Bronchial epithelial cell (primary cell): Measurements from ENCODE around the gene C10orf71. TPM values are rescaled to one million over a fixed set of nuclear protein-coding genes. Genes with fewer than 3 reads are reported as not detected.

Experiments used
- DNase-seq: peaks from one replicate; pipeline ENCODE4 v3.0.0-alpha.2; 2010; ENCODE audit warnings: low read depth
- FAIRE-seq: peaks from 2 replicates; lab custom pipeline; 2011; peaks lifted over from hg19 to GRCh38; lab: Jason Lieb, UNC
- H3K27me3 ChIP-seq: 2 replicates; pipeline ENCODE4 v1.5.1; 2011; ENCODE audit warnings: low read length; ENCODE audit not compliant: control insufficient read depth, insufficient read depth
- H3K36me3 ChIP-seq: 2 replicates; pipeline ENCODE4 v1.5.1; 2011; ENCODE audit warnings: low read length; ENCODE audit not compliant: control insufficient read depth, insufficient read depth
- H3K4me3 ChIP-seq: 2 replicates; pipeline ENCODE4 v1.5.1; 2011; ENCODE audit warnings: mild to moderate bottlenecking, low read depth, low read length, control low read depth
- CTCF ChIP-seq: IDR thresholded peaks from 2 replicates; pipeline ENCODE4 v1.5.1; 2011; ENCODE audit warnings: mild to moderate bottlenecking, moderate library complexity, low read length, control low read depth, inconsistent platforms; ENCODE audit not compliant: insufficient read depth, severe bottlenecking
- total RNA-seq: library from RNA; depleted of rRNA; stranded (reverse); fragments of >200 nt; gene quantifications from 2 replicates; pipeline ENCODE4 v1.2.1, GENCODE V29; 2014

Gene C10orf71
- total RNA-seq, 1 donor from 2014 or later: not detected

GRCh38 chr10:49353895-49354566 lies 55.1 kb downstream of the C10orf71 start:
- TF ChIP-seq CTCF: no peak
- no peak for FAIRE-seq

GRCh38 chr10:49354593-49354992 lies 55.6 kb downstream of the C10orf71 start:
- no peaks in the 10 kb centered on the region for H3K36me3 ChIP-seq

More at GRCh38 chr10:49353895-49354566, 55.1 kb downstream of the C10orf71 start:
- no peak overlapping the region for H3K4me3 ChIP-seq
- H3K27me3 ChIP-seq: no peaks in the 10 kb centered on the region
- no peaks in the 10 kb centered on the region for H3K36me3 ChIP-seq
- DNase-seq: no peak

GRCh38 chr10:49355221-49355620 lies 56.3 kb downstream of the C10orf71 start:
- no peak for FAIRE-seq
- Histone ChIP-seq H3K36me3 (no peaks in the 10 kb centered on the region), H3K4me3 (no peak overlapping the region), H3K27me3 (no peaks in the 10 kb centered on the region)
- TF ChIP-seq CTCF: no peak
- DNase-seq: no peak

More at GRCh38 chr10:49354593-49354992, 55.6 kb downstream of the C10orf71 start:
- FAIRE-seq (no peak), DNase-seq (no peak)
- H3K27me3 ChIP-seq: no peaks in the 10 kb centered on the region
- H3K4me3 ChIP-seq: no peak overlapping the region
- TF ChIP-seq CTCF: no peak

GRCh38 chr10:49356181-49356580 lies 57.2 kb downstream of the C10orf71 start:
- Histone ChIP-seq H3K4me3 (no peak overlapping the region), H3K36me3 (no peaks in the 10 kb centered on the region), H3K27me3 (no peaks in the 10 kb centered on the region)
- TF ChIP-seq CTCF: no peak
- DNase-seq (no peak), FAIRE-seq (no peak)

- no peak for TF ChIP-seq CTCF
- FAIRE-seq (no peak), DNase-seq (peak; percentile 3)
- H3K27me3 ChIP-seq: no peaks in the 10 kb centered on the region
- H3K36me3 ChIP-seq: no peaks in the 10 kb centered on the region
- H3K4me3 ChIP-seq: no peak overlapping the region
Observed at GRCh38 chr10:49356944-49357343, 58.0 kb downstream of the C10orf71 start.

- DNase-seq: no peak
Observed at GRCh38 chr10:49357910-49358309, 58.9 kb downstream of the C10orf71 start.

More at GRCh38 chr10:49357910-49358309, 58.9 kb downstream of the C10orf71 start:
- FAIRE-seq: no peak
- Histone ChIP-seq H3K36me3 (no peaks in the 10 kb centered on the region), H3K27me3 (no peaks in the 10 kb centered on the region), H3K4me3 (no peak overlapping the region)
- no peak for TF ChIP-seq CTCF
